Caki2 (cell line): ENCODE results near the gene ADK. TPM values are rescaled to one million over a fixed set of nuclear protein-coding genes. Genes with fewer than 3 reads are reported as not detected.

Experiments
- DNase-seq: peaks from one replicate; pipeline ENCODE4 v3.0.0-alpha.2; 2015; ENCODE audit warnings: low read depth
- in situ Hi-C: cut with HindIII; loops from 2 replicates; pipeline ENCODE4 v1.10.0; 2016; ENCODE audit warnings: low sequenced_read_pairs, low pct_unique_long_range_greater_than_20kb, mixed read lengths
- total RNA-seq: library from RNA; depleted of rRNA; stranded (reverse); fragments of >200 nt; shearing (Covaris generic); gene quantifications from 2 replicates; pipeline ENCODE4 v1.2.3, GENCODE V29; 2014; ENCODE audit warnings: low replicate concordance

Gene ADK
- total RNA-seq, 1 experiment from 2014 or later = 26.5 TPM

DNA sequence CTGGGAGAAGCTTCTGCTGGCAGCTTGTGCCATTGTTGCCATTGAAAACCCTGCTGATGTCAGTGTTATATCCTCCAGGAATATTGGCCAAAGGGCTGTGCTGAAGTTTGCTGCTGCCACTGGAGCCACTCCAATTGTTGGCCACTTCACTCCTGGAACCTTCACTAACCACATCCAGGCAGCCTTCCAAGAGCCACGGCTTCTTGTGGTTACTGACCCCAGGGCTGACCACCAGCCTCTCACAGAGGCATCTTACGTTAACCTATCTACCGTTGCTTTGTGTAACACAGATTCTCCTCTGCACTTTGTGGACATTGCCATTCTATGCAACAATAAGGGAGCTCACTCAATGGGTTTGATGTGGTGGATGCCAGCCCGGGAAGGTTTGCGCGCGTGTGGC is 220.7 kb downstream of the ADK start:
- no peak for DNase-seq

DNA sequence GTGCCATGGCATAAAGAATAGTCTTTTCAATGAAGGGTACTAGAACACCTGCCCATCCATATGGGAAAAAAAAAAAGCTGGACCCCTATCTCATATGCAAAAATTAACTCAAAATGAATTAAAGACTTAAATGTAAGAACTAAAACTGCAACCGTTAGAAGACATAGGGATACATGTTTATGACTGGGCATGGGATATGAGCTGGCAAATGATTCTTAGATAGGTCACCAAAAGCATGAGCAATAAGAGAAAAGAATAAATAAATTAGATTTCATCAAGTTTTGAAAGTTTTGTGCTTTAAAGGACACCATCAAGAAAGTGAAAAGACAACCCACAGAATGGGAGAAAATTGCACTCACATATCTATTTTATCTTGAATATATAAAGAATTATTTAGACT is 222.0 kb downstream of the ADK start:
- DNase-seq = no peak

More for the DNA sequence above, 220.7 kb downstream of the ADK start:
- in situ Hi-C loops = no loop called here

DNA sequence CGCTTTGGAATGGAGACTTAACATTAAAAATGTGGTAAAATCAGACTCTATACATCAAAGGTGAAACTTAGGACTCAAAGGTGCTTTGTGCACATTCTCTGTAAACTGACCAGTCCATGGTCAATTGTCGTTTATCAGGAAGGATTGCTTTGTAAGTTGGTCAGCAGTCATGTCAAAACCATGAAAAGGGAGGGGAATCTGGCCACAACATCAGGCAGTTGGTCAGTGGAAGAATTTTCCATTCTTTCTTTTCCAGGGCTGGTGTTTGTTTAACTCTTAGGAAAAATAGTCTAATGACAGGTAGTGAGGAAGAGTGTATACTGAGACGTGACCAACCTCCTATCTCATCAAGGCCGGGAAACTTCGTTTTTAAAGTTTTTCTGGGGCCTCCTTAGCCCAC is 226.5 kb downstream of the ADK start:
- in situ Hi-C loops = no loop called here
- DNase-seq = no peak

More for the DNA sequence above, 222.0 kb downstream of the ADK start:
- in situ Hi-C loops = no loop called here

DNA sequence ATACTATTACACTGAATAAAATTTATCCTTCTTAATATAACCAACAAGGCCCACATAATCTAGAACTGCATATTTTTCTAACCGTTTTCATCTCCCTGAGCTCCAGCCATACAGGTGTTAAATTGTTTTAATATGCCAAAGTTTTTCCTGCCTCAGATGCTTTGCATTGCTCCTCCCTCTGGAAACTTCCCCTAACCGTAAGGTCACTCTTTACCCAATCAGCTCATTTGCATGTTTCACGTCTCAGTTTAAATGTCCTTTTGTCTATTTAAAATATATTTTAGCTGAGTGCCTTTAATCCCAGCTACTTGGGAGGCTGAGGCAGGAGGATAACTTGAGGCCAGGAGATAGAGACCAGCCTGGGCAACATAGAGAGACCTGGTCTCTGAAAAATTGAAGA is 228.5 kb downstream of the ADK start:
- DNase-seq = no peak
- in situ Hi-C loops = no loop called here

DNA sequence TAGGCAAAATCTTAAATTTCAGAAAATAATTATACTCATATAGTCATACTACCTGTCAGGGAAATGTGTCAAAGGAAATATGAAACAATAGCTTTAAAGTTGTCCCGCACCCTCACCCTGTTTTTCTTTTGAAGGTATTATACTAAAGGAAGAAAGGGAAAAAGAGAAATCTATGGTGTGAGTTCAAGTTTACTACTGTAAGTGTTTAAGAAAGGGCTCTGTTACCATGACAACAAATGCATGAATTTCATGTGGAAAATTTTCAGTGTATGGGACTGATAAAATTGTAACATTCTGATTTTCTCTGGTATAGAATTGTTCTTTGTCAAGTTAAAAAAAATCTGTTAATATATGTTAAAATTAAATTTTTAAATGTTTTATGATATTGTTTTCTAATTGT is 229.8 kb downstream of the ADK start:
- no peak for DNase-seq
- in situ Hi-C loops = no loop called here

DNA sequence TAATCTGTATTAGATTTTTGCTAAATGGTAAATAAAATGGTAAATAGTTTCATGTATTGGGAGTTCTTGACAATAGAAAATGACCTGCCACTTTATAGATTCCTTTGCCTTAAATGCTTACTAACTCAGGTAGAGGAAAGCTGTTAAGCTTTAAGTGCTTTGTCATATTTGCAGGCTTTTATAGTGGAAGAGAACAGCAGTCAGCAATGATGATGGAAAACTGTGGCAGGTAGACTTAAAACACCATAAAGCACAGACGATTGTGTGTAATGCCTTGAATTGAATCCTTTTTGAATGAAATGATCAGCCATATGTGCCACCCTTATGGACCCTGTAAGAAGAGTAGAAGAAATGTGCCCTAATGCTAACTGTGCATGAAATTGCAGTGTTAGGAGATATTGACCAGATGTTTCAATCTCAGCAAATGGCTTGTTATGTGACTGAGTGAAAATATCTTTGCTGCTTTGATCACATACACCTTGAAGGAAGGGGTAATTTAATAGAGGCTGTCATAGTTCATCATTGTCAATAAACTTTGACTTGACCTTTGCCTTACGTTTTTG is 230.4 kb downstream of the ADK start:
- in situ Hi-C loops = no loop called here
- DNase-seq = no peak

DNA sequence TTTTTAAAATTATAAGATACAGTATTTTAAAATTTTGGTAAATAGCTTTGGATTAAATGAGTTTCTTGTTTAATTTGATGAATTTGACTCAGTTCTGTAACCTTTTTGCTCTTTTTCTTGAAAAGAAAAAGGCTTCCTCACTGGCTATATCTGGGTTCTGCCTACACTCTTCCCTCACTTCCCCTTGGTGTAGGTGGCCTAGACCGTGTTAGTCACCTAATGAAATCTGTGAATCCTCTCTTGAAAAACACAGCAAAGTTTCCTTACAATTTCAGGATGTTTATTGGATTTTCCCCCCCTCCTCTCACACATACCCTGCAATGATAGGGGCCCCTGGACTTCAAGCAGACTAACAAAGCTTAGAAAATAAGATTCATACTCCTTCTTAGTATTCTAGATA is 231.6 kb downstream of the ADK start:
- in situ Hi-C loops = no loop called here
- DNase-seq = no peak

DNA sequence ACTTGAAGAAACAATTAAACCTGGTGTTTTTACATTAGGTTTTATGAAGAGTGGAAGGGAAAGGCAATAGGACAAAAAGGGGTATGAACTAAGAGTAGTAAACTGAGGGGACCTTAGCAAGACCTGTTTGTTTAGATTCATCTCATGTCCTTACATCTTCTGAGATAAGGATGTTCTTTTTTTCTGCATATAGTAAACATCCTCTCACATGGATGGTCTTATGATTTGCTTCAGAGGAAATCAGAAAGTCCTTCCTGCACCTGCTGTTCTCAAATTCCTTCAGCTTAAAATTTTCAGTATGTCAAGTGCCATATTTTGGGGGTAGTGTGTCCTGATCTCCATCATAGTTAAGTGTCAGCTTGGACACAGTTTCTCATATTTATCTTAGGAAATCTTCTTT is 232.6 kb downstream of the ADK start:
- in situ Hi-C loops = no loop called here
- no peak for DNase-seq

DNA sequence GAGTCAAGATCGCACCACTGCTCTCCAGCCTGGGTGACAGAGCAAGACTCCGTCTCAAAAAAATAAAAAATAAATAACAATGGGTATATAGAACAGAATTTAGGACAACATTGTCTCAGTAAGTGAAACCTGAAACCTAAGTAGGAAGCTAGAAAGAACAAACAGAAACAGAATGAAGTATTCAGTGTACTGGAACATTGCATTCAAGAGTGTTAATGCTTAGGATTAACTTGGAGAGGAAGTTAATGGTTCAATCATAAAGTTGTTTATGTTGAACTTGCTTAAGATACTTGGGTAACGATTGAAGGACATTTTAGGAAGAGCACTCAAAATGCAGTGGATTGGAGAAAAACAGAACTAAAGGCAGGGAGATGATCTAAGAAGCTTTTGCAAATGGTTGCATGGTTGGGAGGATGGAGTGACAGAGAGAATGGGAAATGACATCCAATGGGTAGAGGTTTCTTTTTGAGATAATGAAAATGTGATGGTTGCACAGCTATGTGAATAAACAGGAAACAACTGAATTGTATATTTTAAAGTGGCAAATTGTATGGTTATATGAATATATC is 233.7 kb downstream of the ADK start:
- no peak for DNase-seq
- in situ Hi-C loops = no loop called here

DNA sequence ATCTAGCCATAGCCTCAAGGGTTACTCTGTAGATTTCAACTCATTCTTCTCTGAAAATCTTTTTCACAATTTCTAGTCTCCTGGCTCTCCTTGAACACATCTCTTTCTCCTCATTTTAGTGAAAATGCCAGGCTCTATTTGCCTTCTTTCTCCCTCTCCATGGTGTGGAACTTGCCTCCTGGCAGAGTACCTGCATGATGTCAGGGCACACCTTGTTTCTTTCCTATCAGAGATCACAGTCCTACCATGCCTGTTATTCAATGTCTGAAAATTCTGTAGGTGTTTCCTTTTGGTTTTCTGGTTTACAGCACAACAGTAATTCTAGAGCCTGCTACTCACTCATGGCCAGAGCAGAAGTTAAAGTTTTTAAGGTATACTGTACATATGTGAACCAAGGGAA is 237.8 kb downstream of the ADK start:
- in situ Hi-C loops = no loop called here
- DNase-seq = no peak

DNA sequence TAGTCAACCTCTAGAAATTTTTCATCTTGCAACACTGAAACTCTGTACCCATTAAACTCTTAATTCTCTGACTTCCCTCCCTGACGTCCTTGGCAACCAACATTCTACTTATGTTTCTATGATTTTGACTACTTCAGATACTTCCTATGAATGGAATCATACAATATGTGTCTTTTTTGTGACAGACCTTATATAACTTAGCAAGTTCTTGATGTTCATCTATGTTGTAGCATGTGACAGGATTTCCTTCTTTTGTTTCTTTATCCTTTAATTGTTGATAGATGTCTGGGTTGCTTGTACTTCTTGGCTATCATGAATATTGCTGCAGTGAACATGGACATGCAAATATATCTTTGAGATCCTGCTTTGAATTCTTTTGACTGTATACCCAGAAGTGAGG is 240.8 kb downstream of the ADK start:
- DNase-seq = no peak
- in situ Hi-C loops = no loop called here

DNA sequence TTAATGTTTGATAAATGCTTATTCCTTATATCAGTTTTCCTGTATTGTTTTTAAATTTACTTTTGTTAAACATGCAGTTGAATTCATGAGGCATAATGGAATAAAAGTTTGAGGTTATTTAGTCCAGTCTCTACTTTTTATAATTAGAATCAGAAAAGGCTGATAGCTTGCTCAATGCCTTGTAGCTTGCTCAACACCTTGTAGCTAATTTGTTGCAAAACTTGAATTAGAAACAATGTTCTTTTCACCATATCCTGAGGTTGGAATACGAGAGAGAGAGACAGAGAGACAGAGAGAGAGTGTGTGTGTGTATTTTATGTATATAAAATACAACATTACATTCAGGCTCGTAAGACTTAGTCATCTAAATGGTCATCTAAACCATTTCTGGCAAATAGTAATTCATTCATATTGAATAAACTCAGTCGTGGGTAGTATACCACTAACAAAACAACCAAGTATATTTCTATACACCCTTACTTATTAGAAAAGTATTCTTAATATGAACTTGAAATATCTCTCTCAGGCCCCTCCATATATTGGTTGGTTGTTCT is 243.5 kb downstream of the ADK start:
- DNase-seq = no peak
- in situ Hi-C loops = no loop called here

DNA sequence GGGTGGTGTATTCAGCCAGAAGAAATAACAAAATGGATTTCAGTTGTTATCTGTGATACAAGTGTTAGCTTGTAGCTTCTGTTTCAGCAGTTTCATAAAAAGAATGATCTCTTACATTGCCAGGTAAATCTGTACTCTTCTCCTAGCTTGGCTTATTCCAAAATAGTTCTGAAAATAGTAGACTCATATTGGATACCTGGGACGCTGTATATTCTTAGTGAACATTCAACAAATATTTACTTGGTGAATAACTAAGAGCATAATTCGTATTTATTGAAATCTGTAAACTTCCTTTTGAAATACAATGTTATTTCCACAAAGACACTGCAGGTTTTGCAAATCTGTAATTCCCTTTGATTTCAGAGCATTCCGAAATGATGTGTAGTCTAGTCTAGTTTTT is 249.2 kb downstream of the ADK start:
- no peak for DNase-seq
- in situ Hi-C loops = no loop called here

DNA sequence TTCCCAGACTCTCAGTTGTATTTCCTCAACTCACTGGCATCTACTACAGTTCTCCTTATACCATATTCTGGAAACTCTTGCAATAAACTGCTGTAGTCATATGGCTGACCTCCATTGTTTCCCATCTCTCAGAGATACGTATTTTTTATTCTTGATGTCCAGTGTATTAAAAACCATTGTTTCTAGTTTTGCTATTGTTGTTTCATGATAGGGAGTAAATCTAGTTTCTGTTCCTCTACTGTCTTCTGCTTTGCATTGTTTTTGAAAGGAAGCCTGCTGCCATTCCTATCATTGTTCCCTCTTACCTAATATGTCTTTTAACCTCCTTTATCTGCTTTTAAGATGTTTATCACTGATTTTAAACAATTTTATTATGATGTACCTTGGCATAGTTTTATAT is 255.0 kb downstream of the ADK start:
- in situ Hi-C loops = no loop called here
- DNase-seq = no peak

DNA sequence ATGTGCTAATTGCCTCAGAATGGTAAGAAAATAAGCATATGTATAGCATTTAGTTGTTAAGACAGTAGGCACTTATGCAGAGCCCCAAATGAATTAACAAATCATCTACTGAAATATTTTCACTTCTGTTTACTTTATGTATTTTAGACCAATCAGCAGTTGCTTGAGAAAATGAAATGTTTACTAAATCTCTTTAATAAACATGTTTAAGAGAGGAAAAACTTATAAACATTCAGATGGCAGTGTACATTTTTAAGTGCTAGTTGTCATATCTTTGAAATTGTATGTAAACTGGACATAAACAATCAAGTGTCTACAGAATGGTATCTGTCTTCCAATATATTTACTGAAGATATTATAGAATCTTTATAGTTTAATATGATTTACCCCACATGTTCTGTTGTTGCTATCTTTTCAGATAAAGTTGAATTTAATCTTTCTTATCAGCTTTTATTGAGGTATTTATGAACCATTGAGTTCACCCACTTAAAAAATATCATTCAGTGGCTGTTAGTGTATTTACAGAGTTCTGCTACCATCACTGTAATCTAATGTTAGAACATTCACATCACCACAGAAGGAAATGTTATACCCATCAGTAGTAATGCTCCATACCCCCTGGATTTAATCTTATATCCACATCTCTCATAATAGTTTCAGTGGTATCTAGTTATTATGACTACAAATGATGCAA is 264.3 kb downstream of the ADK start:
- in situ Hi-C loops = no loop called here
- no peak for DNase-seq

DNA sequence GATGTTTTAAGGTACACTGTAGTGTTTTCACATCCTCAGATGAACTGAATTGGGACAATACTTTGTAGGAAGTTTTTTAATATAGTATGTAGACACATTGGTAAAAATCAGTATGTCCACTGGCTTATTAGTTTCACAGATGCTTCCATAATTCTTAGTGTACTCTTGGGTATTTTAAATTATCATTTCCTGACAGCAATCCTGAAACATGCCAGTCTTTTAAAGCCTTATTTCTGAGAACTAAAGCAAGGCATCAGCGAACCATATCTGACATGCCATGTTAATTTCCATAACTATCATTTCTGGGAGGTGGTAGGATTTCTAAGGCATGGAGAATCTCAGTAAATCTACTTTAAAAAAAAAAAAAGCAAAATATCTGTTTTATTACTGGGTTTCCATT is 266.4 kb downstream of the ADK start:
- DNase-seq = no peak
- in situ Hi-C loops = no loop called here

DNA sequence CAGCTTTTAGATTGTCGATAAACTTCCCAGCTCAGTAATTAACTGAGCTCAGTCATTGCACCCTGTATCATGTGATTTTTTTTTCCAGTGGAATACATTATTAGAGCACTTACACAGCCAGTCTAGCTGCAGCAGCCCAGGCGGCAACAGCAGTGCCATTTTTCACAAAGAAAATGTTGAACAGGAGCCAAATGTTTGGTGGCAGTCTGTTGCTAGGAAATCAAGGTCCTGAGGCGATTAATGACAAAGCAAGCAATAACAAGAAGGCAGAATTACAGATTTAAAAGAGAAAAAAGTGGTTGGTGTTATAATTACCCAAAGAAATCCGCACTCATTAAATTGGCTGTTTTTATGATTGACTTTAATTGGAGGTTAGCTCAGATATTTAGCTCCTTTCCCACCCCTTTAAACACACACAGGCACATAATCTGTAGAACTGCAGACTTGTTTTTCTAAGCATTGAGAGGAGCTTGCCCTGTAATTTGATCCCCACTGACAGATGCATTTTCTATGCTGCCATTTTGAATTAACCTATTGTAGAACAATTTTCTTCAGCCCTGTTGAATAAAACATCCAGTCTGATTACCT is 267.4 kb downstream of the ADK start:
- in situ Hi-C loops = no loop called here

DNA sequence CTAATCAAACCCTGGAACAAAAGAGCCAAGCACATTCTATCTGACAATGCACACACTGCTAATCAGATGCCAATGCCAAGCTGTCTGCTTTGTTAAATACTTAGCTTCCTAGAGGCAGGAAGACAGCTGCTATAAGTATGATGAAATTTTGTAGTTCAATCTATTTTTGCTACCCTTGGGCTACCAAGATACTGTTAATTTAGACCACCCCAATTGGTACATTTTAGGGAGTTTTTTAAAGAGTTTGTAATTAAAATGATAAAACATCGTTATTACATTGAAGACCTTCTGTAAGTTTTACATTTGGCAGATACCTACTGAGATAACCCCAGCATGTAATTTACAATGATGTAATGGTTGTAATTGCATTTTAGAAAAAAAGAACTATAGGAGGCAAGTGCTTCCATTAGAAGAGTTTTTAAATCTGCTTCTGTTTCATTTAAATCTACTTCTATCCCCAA is 268.5 kb downstream of the ADK start:
- no peak for DNase-seq
- in situ Hi-C loops = no loop called here

More for the DNA sequence above, 267.4 kb downstream of the ADK start:
- DNase-seq = peak; percentile 72

DNA sequence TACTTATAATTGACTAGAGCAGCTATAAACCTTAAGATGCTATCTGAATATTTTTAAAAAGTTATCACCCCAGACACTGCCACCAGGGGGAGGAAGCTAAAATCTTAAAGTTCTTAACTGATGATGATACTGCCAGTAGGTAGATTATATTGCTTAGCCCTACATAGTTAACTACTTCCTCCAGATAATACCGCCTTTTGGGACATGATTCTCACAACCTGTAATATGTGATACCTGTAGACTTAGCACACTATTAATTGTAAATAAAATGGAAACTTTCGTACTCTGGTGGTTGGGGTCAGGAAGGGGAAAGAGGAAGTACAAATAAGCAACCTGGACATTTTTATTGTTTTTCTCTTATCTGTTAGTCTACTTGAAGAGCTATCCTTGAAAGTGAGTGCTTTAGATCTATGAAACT is 268.9 kb downstream of the ADK start:
- in situ Hi-C loops = no loop called here

More for the DNA sequence above, 268.9 kb downstream of the ADK start:
- no peak for DNase-seq
